HG02763 (cell line): ENCODE data around the gene LMAN2.
"Not testable (repeated sequence)": the region's sequence is repeated elsewhere in the genome, so short reads cannot be mapped to it uniquely, and the experiment has no call there.

Experiments used
- ATAC-seq: cut with Tn5 transposase; IDR thresholded peaks from one replicate; pipeline ENCODE4 v1.9.1; 2021; ENCODE audit warnings: mild to moderate bottlenecking, moderate library complexity; ENCODE audit not compliant: unreplicated experiment

Gene LMAN2

GRCh38 chr5:177378884-177379883 lies 27.7 kb upstream of the LMAN2 start:
- ATAC-seq: no peak

GRCh38 chr5:177377851-177378776 lies 26.6 kb upstream of the LMAN2 start:
- no peak for ATAC-seq

- no peak for ATAC-seq
Observed at GRCh38 chr5:177376107-177376506, 24.6 kb upstream of the LMAN2 start.

- ATAC-seq: not testable (repeated sequence)
Observed at GRCh38 chr5:177375516-177375915, 24.0 kb upstream of the LMAN2 start.

- ATAC-seq: no peak
Observed at GRCh38 chr5:177374211-177374610, 22.7 kb upstream of the LMAN2 start.

- no peak for ATAC-seq
Observed at GRCh38 chr5:177373806-177374205, 22.3 kb upstream of the LMAN2 start.

GRCh38 chr5:177372910-177373309 lies 21.4 kb upstream of the LMAN2 start:
- ATAC-seq: no peak

GRCh38 chr5:177372034-177372896 lies 20.8 kb upstream of the LMAN2 start:
- ATAC-seq: no peak

- no peak for ATAC-seq
Observed at GRCh38 chr5:177371120-177372033, 19.9 kb upstream of the LMAN2 start.

GRCh38 chr5:177370488-177371119 lies 19.1 kb upstream of the LMAN2 start:
- no peak for ATAC-seq

- no peak for ATAC-seq
Observed at GRCh38 chr5:177369645-177370440, 18.4 kb upstream of the LMAN2 start.

- no peak for ATAC-seq
Observed at GRCh38 chr5:177368869-177369644, 17.6 kb upstream of the LMAN2 start.

- ATAC-seq: no peak
Observed at GRCh38 chr5:177367981-177368868, 16.8 kb upstream of the LMAN2 start.

- no peak for ATAC-seq
Observed at GRCh38 chr5:177367323-177367848, 15.9 kb upstream of the LMAN2 start.

GRCh38 chr5:177366528-177367322 lies 15.3 kb upstream of the LMAN2 start:
- no peak for ATAC-seq
